Activated T-helper 1 cell treated with anti-CD3 and anti-CD28 coated beads, Interleukin-2, amount 50 U/mL, for 16 hours (primary cell): ENCODE data around the gene CDC20.

Experiments used
- DNase-seq, 2 donors: peaks; one replicate each; pipeline ENCODE4 v3.0.0-alpha.2; 2020; ENCODE audit warnings: low read depth in 1 of 2, low spot score in 1 of 2

Gene CDC20

DNA sequence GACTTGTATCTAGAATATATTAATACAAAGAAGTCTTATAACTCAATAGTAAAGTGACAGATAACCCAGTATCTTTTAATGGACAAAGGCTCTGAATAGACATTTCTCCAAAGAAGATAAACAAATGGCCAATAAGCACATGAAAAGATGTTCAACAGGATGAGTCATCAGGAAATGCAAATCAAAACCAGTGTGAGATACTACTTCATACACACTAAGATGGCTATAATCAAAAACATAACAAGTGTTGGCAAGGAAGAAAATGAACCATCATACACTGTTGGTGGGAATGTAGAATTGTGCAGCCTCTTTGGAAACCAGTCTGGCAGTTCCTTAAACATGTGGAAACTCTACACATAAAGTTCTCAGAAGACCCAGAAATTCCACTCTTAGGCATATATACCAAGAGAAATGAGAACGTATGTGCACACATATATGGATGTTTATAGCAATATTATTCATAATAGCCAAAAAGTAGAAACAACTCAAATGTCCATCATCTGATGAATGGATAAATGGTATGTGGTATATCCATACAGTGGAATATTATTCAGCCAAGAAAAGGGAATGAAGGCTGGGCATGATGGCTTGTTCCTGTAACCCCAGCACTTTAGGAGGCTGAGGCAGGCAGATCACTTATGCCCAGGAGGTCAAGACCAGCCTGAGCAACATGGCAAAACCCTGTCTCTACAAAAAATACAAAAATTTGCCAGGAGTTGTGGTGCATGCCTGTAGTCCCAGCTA lies 31.1 kb upstream of the CDC20 start:
- no peak for DNase-seq

DNA sequence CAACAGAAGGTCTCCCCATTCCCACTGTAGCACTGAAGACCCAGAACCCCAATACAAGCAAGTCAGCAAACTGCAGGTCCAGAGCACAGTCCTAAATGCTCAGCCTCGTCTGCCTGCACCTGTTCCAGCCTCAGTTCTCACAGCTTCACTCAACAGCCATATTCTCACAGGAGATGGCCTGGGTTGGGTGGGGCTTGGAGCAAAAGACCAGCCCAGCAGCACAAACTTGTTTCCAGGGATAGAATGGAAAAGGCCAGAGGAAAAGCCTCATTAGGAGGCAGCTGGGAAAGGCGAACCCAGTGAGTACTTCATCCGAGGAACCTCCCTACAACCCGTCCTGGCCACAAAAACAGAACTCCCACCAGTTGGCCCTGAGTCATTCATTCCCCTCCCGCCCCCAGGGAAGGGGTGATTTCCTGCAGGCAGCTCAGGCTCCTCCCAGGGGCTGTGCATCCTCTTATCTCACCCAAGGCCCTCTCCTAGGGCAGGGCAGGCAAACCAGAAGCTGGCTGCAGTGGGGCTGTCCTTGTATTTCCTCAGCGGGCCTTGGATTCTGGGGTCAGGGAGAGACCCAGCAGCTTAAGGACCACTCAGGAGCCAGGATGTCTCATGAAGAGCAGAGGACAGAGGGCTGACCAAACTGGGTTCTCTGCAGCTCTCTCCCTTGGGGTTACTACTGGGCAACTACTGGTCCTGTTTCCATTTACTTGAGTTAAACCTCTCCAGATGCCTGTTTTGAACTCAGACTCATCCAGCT lies 28.6 kb upstream of the CDC20 start:
- peak in 1 of 2 donors; percentile 7 for DNase-seq

DNA sequence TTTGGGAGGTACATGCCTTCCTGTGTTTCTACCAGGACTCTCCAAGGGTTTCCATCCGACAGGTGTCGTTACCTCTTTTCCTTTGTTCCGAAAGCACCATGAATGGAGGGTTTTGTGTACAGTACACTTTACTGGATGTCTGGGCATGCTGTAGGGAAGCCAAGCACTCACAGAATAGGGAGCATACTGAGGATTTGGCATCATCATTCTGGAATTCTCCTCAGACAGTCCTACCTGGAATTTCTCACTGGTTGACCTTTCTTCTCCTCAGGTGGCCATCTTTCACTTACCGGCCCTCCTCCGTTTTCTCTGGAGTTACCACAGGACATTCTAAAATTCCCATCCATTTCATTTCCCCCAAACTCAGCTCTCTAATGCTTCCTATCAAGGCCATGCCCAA lies 27.1 kb upstream of the CDC20 start:
- DNase-seq, result no peak

DNA sequence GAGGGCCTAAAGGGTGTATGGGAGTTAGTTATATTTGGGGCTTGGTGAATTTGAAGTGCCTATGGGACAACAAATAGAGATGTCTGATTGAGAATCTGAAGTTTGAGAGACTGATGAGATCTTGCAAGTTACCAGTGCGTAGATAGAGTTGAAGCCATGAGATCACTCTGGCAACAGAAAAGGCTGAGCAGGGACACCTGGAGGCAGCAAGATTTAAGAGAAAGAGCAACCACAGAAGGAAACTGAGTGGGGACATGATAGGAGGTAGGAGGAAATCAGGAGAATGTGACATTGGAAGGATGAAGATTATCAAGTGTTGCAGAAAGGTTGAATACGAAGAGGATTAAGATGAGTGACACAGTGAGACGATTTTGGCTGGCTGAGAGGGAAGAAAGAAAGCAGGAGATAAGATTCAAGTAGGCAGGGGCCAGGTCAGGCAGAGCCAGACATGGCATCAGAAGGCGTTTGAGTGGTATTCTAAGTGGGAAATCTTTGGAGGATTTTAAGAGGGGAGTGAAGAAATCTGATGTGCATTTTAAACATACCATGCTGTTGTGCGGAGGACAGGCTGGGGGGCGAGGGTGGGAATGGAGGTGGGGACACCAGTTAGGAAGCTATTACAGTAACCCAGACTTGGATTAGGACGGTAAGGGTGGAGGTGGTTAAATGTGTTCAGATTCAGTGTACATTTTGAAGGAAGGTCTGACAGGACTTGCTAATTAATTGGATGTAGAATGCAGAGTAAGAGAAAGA lies 24.2 kb upstream of the CDC20 start:
- DNase-seq, result no peak

DNA sequence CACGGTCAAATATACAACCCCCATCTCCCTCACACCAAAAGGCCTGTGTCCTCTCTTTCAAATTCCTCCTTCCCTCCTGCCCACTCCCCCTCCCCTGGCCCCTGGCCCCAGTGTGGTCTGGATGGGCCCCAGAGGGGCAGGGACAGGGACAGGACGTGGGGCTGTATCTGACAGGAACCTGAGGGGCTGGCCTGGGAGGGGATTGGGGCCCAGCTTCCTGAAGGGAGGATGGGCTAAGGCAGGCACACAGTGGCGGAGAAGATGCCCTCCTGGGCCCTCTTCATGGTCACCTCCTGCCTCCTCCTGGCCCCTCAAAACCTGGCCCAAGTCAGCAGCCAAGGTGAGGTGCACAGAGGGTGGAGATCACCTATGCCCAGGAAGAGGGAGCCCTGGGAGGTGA lies 21.2 kb upstream of the CDC20 start, which contains the start of gene MPL:
MPL (plus strand) TSS at position 231 of the 400 bp plus-strand sequence; CDS start at position 262, 31 bp downstream.
- DNase-seq, result no peak

DNA sequence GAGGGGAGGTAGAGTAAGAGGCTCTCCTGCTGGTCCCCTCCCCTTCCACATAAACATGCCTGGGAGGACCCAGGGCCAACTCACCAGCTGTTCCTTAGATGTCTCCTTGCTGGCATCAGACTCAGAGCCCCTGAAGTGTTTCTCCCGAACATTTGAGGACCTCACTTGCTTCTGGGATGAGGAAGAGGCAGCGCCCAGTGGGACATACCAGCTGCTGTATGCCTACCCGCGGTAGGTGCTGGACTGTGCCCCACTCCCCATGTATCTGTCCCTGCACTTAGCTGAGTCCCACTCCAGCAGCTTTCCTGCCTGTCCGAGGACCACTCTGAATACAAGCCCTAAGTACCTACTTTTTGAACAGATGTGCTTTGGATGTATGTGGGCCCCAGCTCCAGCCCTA lies 20.8 kb upstream of the CDC20 start:
- no peak for DNase-seq

DNA sequence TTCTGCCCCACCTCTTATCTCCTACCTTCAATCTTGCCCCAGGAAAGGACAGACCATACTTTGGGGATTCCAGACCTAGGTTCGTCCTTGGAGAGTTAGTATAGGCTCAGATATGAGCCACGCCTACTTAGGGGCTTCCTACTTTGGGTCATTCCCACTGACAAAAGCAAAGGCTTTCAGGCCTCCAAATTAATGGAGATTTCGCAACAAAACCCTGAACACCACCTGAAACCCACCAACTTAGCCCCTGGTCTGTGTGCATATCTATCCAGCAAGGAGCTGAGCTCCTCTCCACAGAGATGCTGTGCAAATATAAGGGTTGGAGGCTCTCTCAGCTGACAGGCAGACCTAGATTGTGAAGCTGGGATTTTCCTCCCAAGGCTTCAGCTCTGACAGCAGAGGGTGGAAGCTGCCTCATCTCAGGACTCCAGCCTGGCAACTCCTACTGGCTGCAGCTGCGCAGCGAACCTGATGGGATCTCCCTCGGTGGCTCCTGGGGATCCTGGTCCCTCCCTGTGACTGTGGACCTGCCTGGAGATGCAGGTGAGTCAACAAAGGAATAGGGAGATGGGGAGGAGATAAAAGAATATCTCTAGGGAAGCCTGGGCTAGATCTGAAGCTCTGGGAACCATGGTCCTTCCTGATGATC lies 19.1 kb upstream of the CDC20 start:
- no peak for DNase-seq

DNA sequence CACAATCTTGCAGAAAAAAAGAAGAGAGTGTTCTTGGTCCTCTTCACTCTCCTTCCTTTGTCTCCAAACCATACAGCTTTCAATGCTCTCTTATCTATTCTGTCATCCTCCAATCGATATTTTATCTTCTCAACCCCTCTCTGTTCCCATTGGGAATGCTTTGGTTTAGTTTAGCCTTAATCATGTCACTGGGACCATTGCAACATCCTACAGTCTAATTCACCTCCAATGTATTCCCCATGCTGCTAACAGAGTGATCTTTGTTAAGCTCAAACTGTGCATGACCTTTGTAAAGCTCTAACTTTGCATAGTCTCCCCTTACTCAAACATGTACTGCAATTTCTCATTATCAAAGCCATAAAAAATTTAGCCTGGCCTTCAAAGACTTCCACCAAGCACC lies 18.2 kb upstream of the CDC20 start:
- DNase-seq, result no peak

DNA sequence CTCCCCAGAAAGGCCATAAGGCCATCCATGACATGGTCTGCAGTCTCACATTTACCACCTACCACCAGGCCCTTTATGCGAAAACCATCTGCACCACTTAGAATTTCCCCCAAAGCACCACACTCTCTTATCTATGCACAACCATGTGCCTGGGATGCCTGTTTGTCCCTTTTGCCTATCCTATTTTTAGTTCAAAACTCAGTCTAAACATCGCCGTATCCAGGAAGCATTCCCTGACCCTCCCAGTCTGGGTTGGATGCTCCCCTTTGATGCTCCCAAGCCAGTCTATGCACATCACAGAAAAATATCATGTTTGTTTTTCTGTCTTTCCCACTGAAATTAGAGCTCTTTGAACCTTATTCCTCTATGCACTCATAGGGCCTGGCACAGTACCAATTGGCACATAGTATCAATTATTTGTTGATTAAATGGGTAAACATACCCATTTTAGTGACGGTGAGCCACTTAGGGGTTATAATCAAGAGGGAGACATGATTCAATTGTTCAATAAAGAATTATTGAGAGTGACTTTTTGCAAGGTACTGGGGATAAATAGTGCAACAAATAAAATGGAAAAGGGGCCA lies 14.4 kb upstream of the CDC20 start:
- DNase-seq, result no peak

DNA sequence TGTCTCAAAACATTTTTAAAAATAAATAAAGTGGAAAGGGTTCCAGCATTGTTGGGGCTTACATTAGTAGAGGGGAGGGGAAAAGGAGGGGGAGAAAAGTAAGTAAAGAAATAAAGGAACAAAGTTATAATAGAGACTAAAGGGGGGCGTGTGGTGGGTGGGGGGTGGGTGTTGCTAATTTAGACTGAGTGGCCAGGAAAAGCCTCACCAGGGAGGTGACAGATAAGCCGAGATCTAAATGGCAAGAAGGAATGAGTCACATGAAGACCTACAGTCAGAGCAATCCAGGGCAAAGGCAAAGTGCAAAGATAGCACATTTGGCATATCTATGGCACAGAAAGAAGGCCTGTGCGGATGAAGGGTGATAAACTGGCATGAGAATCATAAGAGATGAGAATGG lies 13.7 kb upstream of the CDC20 start:
- DNase-seq, result no peak

DNA sequence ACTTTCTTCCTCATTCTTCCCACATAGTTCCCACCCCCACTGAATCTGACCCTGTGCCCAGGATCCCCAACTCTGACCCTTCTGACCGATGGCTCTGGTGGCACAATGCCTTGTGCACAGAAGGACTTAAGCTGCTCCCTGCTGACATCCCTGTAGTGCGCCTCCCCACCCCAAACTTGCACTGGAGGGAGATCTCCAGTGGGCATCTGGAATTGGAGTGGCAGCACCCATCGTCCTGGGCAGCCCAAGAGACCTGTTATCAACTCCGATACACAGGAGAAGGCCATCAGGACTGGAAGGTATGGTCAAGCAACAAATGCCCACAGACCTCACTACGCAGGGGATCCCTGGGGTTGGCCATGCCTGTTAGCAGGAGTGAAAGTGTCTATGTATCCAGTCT lies 12.1 kb upstream of the CDC20 start:
- DNase-seq, result no peak

DNA sequence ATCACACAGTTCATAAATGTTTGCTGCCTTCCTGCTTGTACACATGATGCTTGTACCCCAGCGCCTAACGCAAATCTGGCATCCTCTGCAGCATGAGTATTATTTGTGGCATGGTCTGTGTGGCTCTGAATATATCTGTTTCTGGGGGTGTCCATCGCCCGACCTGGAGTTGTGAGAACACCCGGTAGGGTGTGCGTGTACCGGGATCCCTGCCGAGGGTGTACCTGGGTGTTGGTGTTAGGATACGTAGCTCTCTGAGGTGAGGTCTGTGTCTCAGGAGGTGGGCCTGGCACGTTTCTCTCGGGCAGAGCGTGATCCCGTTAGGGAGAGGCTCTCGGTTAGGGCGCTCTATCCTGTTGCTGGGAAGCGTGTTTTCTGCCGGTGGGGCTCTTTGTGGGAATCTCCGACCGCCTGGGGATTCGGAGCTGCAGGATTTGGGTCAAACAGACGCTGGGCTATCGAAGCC lies 10.4 kb upstream of the CDC20 start:
- no peak for DNase-seq

DNA sequence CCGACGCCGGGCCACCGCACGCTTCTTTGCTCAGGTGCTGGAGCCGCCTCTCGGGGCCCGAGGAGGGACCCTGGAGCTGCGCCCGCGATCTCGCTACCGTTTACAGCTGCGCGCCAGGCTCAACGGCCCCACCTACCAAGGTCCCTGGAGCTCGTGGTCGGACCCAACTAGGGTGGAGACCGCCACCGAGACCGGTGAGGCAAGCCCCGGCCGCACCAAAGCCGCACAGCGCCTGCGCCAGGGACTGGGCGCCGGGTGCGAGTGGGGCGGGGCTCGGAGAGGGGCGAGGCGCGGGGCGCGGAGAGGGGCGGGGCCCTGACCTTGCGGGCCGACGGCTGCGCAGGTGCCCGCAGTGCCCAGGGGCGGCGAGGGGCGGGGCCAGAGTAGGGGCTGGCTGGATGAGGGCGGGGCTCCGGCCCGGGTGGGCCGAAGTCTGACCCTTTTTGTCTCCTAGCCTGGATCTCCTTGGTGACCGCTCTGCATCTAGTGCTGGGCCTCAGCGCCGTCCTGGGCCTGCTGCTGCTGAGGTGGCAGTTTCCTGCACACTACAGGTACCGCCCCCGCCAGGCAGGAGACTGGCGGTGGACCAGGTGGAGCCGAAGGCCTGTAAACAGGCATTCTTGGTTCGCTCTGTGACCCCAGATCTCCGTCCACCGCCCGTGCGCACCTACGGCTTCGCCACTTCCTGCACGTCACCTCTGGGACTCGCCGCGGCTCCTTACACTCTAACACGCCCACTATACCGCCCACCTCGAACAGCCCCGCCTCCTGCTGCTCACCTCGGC lies 9.8 kb upstream of the CDC20 start:
- DNase-seq, result peak in 1 of 2 donors; percentile 43

DNA sequence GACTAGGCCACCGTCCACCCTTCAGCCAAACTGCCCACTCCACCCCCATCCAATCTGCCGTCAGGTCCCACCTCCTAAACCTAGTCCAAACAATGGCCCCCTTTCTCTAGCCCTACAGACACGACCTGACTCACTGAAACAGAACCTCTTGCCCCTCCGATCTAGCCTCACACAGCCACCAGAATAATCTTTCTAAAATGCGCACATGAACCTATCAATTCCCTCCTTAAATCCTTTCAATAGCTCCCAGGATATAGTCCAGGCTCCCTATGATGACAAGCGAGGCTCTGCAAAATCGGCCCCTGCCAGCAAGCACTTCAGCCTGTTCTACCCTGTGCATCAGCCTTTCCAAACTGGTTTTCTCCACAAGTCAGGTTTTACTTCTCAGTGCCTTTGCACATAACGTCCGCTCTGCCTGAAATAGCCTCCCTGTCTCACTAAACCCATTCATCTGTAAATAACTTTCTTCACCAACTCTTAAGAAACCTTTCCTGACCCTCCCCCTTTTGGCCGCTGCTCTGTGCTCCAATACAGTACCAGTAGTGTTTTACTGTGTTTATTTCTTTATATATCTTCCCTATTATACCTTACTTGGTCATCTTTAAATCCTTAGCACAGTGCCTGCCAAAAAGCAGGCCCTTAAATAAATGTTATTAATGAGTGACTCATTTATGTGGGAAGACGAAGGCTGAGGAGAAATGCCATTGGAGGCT lies 9.0 kb upstream of the CDC20 start:
- DNase-seq, result no peak

DNA sequence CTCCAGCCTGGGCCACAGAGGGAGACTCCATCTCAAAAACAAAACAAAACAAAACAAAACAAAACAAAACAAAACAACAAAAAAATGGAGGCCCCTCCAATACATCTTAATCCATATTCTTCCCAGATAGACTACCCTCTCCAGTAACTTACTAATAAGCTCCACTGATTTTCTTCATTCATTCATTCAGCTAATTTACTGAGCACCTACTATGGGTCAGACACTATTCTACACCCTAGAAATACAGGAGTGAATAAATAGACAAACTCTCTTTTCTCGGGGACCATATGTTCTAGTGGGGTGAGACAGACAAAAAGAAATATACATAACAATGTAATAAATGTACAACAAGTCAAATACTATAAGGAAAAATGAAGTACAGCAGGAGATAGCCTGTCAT lies 7.8 kb upstream of the CDC20 start:
- no peak for DNase-seq

DNA sequence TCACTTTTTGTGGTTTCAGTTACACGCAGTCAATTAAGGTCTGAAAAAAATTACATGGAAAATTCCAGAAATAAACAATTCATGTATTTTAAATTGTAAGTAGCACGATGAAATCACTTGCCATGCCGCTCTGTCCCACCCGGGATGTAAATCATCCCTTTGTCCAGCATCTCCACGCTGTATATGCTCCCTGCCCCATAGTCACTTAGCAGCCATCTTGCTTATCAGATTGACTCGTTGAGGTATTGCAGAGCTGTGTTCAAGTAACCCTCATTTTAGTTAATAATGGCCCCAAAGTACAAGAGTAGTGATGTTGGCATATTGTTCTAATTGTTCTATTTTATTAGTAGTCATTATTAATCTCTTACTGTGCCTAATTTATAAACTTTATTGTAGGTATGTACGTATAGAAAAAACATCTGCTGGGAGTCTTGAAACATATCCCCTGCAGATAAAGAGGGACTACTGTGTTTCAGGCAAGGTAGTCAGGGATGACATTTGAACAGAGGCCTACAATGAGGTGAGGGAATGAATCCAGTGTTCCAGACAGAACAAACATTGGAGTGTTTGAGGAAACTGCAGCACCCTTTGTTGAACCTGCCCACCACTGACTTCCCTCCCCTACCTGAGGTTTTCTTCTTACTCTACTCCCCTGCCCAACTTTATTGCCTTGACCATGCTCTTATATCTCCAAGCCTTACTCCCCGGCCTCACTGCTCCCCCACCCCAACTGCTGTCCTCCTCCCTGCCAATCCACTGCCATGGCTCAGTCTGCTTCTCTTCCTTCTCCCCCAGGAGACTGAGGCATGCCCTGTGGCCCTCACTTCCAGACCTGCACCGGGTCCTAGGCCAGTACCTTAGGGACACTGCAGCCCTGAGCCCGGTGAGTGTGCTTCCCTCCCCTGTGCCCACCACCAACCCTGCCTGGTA lies 7.1 kb upstream of the CDC20 start:
- no peak for DNase-seq

DNA sequence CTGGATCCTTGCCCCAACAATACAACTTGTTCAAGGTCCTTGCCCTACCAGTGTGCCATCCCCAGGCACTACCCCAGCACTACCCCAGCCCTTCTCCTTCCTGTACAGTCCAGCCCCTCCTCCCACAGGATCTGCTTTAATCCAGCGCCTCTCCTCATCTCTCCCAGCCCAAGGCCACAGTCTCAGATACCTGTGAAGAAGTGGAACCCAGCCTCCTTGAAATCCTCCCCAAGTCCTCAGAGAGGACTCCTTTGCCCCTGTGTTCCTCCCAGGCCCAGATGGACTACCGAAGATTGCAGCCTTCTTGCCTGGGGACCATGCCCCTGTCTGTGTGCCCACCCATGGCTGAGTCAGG lies 6.5 kb upstream of the CDC20 start:
- no peak for DNase-seq

DNA sequence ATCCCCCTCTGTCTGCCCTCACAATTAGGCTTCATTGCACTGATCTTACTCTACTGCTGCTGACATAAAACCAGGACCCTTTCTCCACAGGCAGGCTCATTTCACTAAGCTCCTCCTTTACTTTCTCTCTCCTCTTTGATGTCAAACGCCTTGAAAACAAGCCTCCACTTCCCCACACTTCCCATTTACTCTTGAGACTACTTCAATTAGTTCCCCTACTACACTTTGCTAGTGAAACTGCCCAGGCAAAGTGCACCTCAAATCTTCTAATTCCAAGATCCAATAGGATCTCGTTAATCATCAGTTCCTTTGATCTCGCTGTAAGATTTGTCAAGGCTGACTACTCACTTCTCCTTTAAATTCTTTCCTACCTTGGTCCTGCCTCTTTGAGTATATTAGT lies 5.9 kb upstream of the CDC20 start:
- DNase-seq, result no peak

DNA sequence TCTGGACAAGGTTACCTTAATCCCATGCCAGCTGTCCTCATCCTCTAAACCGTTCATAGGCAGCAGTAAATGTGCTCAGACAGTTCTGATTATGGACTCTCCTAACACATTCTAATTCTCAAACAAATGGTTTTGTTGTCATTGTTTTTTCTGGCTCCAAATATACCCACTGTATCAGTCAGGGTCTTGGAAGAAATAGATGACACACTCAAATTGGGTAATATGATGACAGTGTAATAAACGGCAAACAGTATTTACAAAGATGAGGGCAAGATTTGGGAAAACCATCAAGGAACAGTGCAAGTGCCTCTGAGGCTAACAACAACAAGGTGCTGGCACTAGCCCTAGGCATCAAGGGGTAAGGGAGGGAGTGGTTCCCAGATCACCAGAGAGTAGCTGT lies 4.3 kb upstream of the CDC20 start:
- no peak for DNase-seq
